Measurements from ENCODE around the gene VMAC.
"Not testable (repeated sequence)": the region's sequence is repeated elsewhere in the genome, so short reads cannot be mapped to it uniquely, and the experiment has no call there.

The VMAC gene

GRCh38 chr19:5904352-5905113, at the start of gene VMAC:
VMAC (plus strand) TSS chr19:5904872; CDS start chr19:5904891, 19 bp downstream.
- peak; percentile 88 for ATAC-seq (ENCODE audit: insufficient read depth, low read depth)
- H4K20me1 ChIP-seq (ENCODE audit: insufficient read depth, low read length), result peaks cover 28% of the 10 kb centered on the region
- no peaks in the 10 kb centered on the region for H3K27me3 ChIP-seq (ENCODE audit: insufficient read depth, low read length, poor library complexity)
- H3K9ac ChIP-seq (ENCODE audit: low read depth, low read length), result peak within 1 kb of the TSS; percentile 89
- H3K4me2 ChIP-seq (ENCODE audit: insufficient read depth, low read length), result peak within 1 kb of the TSS; percentile 77
- peak; percentile 100 for DNase-seq
- peaks cover 18% of the 10 kb centered on the region for H3K36me3 ChIP-seq (ENCODE audit: insufficient read depth, low read length)
- no peak for TF ChIP-seq CTCF (IDR thresholded peaks at IDR 0.05; ENCODE audit: borderline replicate concordance, extremely low read depth, low read length, poor library complexity, severe bottlenecking)
- TF ChIP-seq EZH2 (IDR thresholded peaks at IDR 0.05; ENCODE audit: borderline replicate concordance, low read depth, low read length, severe bottlenecking), result no peak
- H3K9me3 ChIP-seq (ENCODE audit: insufficient read depth, low read length, severe bottlenecking), result no peaks in the 10 kb centered on the region
- H2AFZ ChIP-seq (ENCODE audit: low read depth, low read length), result peak within 1 kb of the TSS; percentile 80
- H3K4me1 ChIP-seq (ENCODE audit: insufficient read depth, low read length), result peaks cover 38% of the 10 kb centered on the region
- H3K79me2 ChIP-seq (ENCODE audit: insufficient read depth, low read length), result peaks cover 50% of the 10 kb centered on the region
- peak within 1 kb of the TSS; percentile 87 to 90; a peak in 3 of 4 replicates for H3K4me3 ChIP-seq (ENCODE audit: low read depth in 1 of 2, low read length in 2 of 2)
- peak within 1 kb of the TSS; percentile 82 for H3K27ac ChIP-seq (ENCODE audit: low read length)

- not testable (repeated sequence) for H2AFZ ChIP-seq (ENCODE audit: low read depth, low read length); H3K4me1 ChIP-seq (ENCODE audit: insufficient read depth, low read length); H3K9me3 ChIP-seq (ENCODE audit: insufficient read depth, low read length, severe bottlenecking); ATAC-seq (ENCODE audit: insufficient read depth, low read depth); H3K4me3 ChIP-seq (ENCODE audit: low read depth in 1 of 2, low read length in 2 of 2); H3K9ac ChIP-seq (ENCODE audit: low read depth, low read length); H3K27me3 ChIP-seq (ENCODE audit: insufficient read depth, low read length, poor library complexity); H3K27ac ChIP-seq (ENCODE audit: low read length); DNase-seq; H3K36me3 ChIP-seq (ENCODE audit: insufficient read depth, low read length); H3K4me2 ChIP-seq (ENCODE audit: insufficient read depth, low read length); H4K20me1 ChIP-seq (ENCODE audit: insufficient read depth, low read length); H3K79me2 ChIP-seq (ENCODE audit: insufficient read depth, low read length)
Measured at GRCh38 chr19:5855151-5855550, 49.5 kb upstream of the VMAC start.

- no peak overlapping the region for H3K9ac ChIP-seq (ENCODE audit: low read depth, low read length)
- H3K36me3 ChIP-seq (ENCODE audit: insufficient read depth, low read length), result no peaks in the 10 kb centered on the region
- H3K27ac ChIP-seq (ENCODE audit: low read length), result no peak overlapping the region
- H3K79me2 ChIP-seq (ENCODE audit: insufficient read depth, low read length), result no peaks in the 10 kb centered on the region
- no peak overlapping the region for H3K4me2 ChIP-seq (ENCODE audit: insufficient read depth, low read length)
- peaks cover 4% of the 10 kb centered on the region for H3K27me3 ChIP-seq (ENCODE audit: insufficient read depth, low read length, poor library complexity)
- H3K9me3 ChIP-seq (ENCODE audit: insufficient read depth, low read length, severe bottlenecking), result no peaks in the 10 kb centered on the region
- no peaks in the 10 kb centered on the region for H3K4me1 ChIP-seq (ENCODE audit: insufficient read depth, low read length)
- TF ChIP-seq CTCF (IDR thresholded peaks at IDR 0.05; ENCODE audit: borderline replicate concordance, extremely low read depth, low read length, poor library complexity, severe bottlenecking) (no peak), EZH2 (IDR thresholded peaks at IDR 0.05; ENCODE audit: borderline replicate concordance, low read depth, low read length, severe bottlenecking) (no peak)
- no peak overlapping the region for H3K4me3 ChIP-seq (ENCODE audit: low read depth in 1 of 2, low read length in 2 of 2)
- no peak for DNase-seq
- no peaks in the 10 kb centered on the region for H4K20me1 ChIP-seq (ENCODE audit: insufficient read depth, low read length)
- no peak for ATAC-seq (ENCODE audit: insufficient read depth, low read depth)
- no peak overlapping the region for H2AFZ ChIP-seq (ENCODE audit: low read depth, low read length)
Measured at GRCh38 chr19:5857203-5858081, 47.2 kb upstream of the VMAC start.
